Chondrocyte (in vitro differentiated cells): ENCODE data around the gene STOML1. TPM values are rescaled to one million over a fixed set of nuclear protein-coding genes. Genes with fewer than 3 reads are reported as not detected.

ENCODE experiments used
- DNase-seq: peaks from one replicate; pipeline ENCODE4 v3.0.0; 2021; ENCODE audit warnings: mixed read lengths, low spot score
- H3K27ac Mint-ChIP-seq: one replicate; pipeline ENCODE4 v1.8.0; 2021; ENCODE audit warnings: mild to moderate bottlenecking, moderate library complexity, mixed read lengths; ENCODE audit not compliant: unreplicated experiment
- H3K27me3 Mint-ChIP-seq: 2 replicates; pipeline ENCODE4 v1.8.0; 2021; ENCODE audit warnings: low read depth, mixed read lengths
- H3K36me3 Mint-ChIP-seq: 2 replicates; pipeline ENCODE4 v1.8.0; 2021; ENCODE audit warnings: low read depth, mixed read lengths
- H3K4me1 Mint-ChIP-seq: 2 replicates; pipeline ENCODE4 v1.8.0; 2021; ENCODE audit warnings: low read depth, mild to moderate bottlenecking, mixed read lengths
- H3K4me3 Mint-ChIP-seq: one replicate; pipeline ENCODE4 v1.8.0; 2021; ENCODE audit warnings: mild to moderate bottlenecking, moderate library complexity, mixed read lengths; ENCODE audit not compliant: unreplicated experiment
- H3K9me3 Mint-ChIP-seq: 2 replicates; pipeline ENCODE4 v1.8.0; 2021; ENCODE audit warnings: low read depth, mixed read lengths
- CTCF ChIP-seq: fragments of 200-600 bp; sonication (generic); IDR thresholded peaks from 2 replicates; pipeline ENCODE4 v1.5.0; 2021; ENCODE audit warnings: antibody characterized with exemption, mild to moderate bottlenecking, moderate library complexity
- total RNA-seq: library from RNA; stranded (reverse); gene quantifications from 3 replicates; pipeline ENCODE4 v1.2.1, GENCODE V29; 2021

The STOML1 gene
- total RNA-seq, 1 donor from 2014 or later = 18.9 TPM

- H3K9me3 Mint-ChIP-seq = no peaks in the 10 kb centered on the region
- no peak for TF ChIP-seq CTCF
- H3K27me3 Mint-ChIP-seq = no peaks in the 10 kb centered on the region
- H3K36me3 Mint-ChIP-seq = peaks cover 15% of the 10 kb centered on the region
- DNase-seq = no peak
- H3K4me3 Mint-ChIP-seq = no peak overlapping the region
- H3K4me1 Mint-ChIP-seq = peaks cover 18% of the 10 kb centered on the region
- H3K27ac Mint-ChIP-seq = no peak overlapping the region
Observed at GRCh38 chr15:74034206-74034755, 42.2 kb upstream of the STOML1 start.

GRCh38 chr15:74032606-74033561 lies 40.8 kb upstream of the STOML1 start:
- peaks cover 15% of the 10 kb centered on the region for H3K36me3 Mint-ChIP-seq
- H3K4me1 Mint-ChIP-seq = peaks cover 11% of the 10 kb centered on the region
- no peaks in the 10 kb centered on the region for H3K27me3 Mint-ChIP-seq
- no peak for DNase-seq
- no peak overlapping the region for H3K4me3 Mint-ChIP-seq
- no peak for TF ChIP-seq CTCF
- H3K9me3 Mint-ChIP-seq = no peaks in the 10 kb centered on the region
- peak overlapping the region; percentile 49 for H3K27ac Mint-ChIP-seq

GRCh38 chr15:74032046-74032445 lies 40.0 kb upstream of the STOML1 start:
- no peaks in the 10 kb centered on the region for H3K9me3 Mint-ChIP-seq
- H3K36me3 Mint-ChIP-seq = peaks cover 15% of the 10 kb centered on the region
- H3K27ac Mint-ChIP-seq = no peak overlapping the region
- peaks cover 8% of the 10 kb centered on the region for H3K4me1 Mint-ChIP-seq
- no peaks in the 10 kb centered on the region for H3K27me3 Mint-ChIP-seq
- DNase-seq = no peak
- H3K4me3 Mint-ChIP-seq = no peak overlapping the region
- TF ChIP-seq CTCF = no peak

- no peak for DNase-seq
- no peak for TF ChIP-seq CTCF
- Mint-ChIP-seq H3K27me3 (no peaks in the 10 kb centered on the region), H3K4me3 (no peak overlapping the region), H3K27ac (no peak overlapping the region), H3K4me1 (peaks cover 10% of the 10 kb centered on the region), H3K9me3 (no peaks in the 10 kb centered on the region), H3K36me3 (peaks cover 12% of the 10 kb centered on the region)
Observed at GRCh38 chr15:74028646-74029045, 36.6 kb upstream of the STOML1 start.

- Mint-ChIP-seq H3K4me3 (no peak overlapping the region), H3K4me1 (peaks cover 10% of the 10 kb centered on the region), H3K27me3 (no peaks in the 10 kb centered on the region), H3K27ac (no peak overlapping the region), H3K36me3 (peaks cover 18% of the 10 kb centered on the region), H3K9me3 (no peaks in the 10 kb centered on the region)
- TF ChIP-seq CTCF = no peak
- no peak for DNase-seq
Observed at GRCh38 chr15:74027688-74028087, 35.6 kb upstream of the STOML1 start.
